Measurements from ENCODE around the gene SLC34A3.

Gene SLC34A3

DNA sequence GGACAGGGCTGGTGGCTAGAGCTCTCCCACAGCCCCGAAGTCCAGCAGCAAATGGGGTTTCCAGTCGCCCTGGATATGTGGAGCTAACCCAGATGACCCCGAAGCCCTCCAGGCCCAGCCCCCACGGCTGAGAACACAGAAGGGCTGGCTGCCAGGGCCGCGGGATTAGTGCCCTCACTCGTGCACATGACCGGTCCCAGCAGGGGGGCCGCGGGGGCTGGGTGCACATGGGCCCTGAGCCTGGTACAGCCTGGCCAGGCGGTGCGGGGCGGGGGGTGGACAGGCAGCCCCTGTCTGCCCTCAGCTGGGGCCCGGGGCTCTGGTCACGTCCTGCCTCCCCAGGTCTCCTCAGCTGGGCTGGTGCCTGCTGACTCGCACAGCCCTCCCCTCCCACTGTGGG, 36.3 kb upstream of the SLC34A3 start:
- TF ChIP-seq POU2F2 (IDR thresholded peaks at IDR 0.05; ENCODE audit: low read depth, low read length) = no peak
- TF ChIP-seq SPI1 (IDR thresholded peaks at IDR 0.05; ENCODE audit: low read depth, low read length) = no peak
- TF ChIP-seq POLR2AphosphoS5 (IDR thresholded peaks at IDR 0.05; ENCODE audit: low read depth, low read length) = no peak
- TF ChIP-seq PAX5 (IDR thresholded peaks at IDR 0.05; ENCODE audit: insufficient read depth, low read length, severe bottlenecking) = no peak
- no peak for TF ChIP-seq POLR2A (IDR thresholded peaks at IDR 0.05; ENCODE audit: low read depth, low read length)
- TF ChIP-seq TAF1 (IDR thresholded peaks at IDR 0.05; ENCODE audit: low read depth, low read length) = no peak
- DNase-seq (ENCODE audit: insufficient read length, low spot score) (no peak), FAIRE-seq (no peak)

DNA sequence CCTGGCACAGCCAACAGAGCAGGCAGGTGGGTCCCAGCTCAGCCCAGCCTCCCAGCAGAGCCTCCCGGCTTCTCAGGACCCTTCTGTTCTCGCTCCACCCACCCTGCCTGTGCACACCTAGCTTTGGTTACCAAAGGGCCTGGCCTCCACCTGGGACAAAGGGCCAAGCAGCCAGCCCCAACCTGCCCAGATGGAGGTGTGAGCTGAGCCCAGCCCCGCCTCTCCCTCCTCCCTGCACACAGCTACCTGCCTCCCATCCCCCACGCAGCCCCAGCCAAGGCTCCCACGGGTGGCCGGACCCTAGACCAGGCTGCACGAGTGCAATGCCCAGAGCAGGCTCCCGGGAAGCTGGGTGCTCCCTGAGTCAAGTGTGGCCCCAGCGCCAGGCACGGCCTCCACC, 35.8 kb upstream of the SLC34A3 start:
- TF ChIP-seq SPI1 (IDR thresholded peaks at IDR 0.05; ENCODE audit: low read depth, low read length) = no peak
- TF ChIP-seq POLR2AphosphoS5 (IDR thresholded peaks at IDR 0.05; ENCODE audit: low read depth, low read length) = no peak
- no peak for TF ChIP-seq PAX5 (IDR thresholded peaks at IDR 0.05; ENCODE audit: insufficient read depth, low read length, severe bottlenecking)
- no peak for TF ChIP-seq POLR2A (IDR thresholded peaks at IDR 0.05; ENCODE audit: low read depth, low read length)
- no peak for TF ChIP-seq POU2F2 (IDR thresholded peaks at IDR 0.05; ENCODE audit: low read depth, low read length)
- no peak for TF ChIP-seq TAF1 (IDR thresholded peaks at IDR 0.05; ENCODE audit: low read depth, low read length)
- no peak for FAIRE-seq
- DNase-seq (ENCODE audit: insufficient read length, low spot score) = no peak

DNA sequence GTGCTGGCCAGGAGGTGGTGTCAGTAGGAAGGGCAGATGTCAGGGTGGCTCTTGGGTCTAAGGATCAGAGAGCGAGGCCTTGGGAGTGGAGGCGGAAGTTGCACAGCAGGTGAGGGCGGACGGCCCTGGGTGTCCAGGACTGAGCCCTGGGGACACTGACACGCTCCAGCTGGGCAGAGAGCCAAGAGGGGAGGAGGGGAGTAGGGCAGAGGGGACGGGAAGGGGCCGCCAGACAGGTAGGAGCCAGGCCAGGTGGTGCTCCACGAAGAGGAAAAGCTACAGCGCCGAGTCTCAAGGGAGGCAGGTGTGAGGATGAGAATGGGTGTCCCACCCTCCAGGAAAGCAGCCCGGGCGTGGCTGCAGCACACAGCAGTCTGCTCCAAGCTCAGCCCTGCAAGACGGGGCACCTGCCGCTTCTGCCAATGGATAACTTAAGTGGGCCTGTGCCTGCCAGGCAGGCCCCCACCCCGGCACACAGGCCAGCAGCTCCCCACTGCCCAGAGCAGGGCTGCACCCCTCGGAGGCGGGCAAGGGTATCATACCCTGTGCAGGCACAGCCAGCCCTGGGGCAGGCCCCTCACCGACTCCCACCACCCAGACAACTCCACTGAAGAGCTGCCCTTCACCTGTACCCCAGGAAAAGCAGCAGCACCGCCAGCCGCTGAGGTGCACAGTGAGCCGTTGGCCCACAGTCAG, 35.0 kb upstream of the SLC34A3 start:
- FAIRE-seq (no peak), DNase-seq (ENCODE audit: insufficient read length, low spot score) (no peak)
- TF ChIP-seq POLR2A (IDR thresholded peaks at IDR 0.05; ENCODE audit: low read depth, low read length) = no peak
- TF ChIP-seq POU2F2 (IDR thresholded peaks at IDR 0.05; ENCODE audit: low read depth, low read length) = no peak
- no peak for TF ChIP-seq TAF1 (IDR thresholded peaks at IDR 0.05; ENCODE audit: low read depth, low read length)
- no peak for TF ChIP-seq SPI1 (IDR thresholded peaks at IDR 0.05; ENCODE audit: low read depth, low read length)
- no peak for TF ChIP-seq PAX5 (IDR thresholded peaks at IDR 0.05; ENCODE audit: insufficient read depth, low read length, severe bottlenecking)
- no peak for TF ChIP-seq POLR2AphosphoS5 (IDR thresholded peaks at IDR 0.05; ENCODE audit: low read depth, low read length)

DNA sequence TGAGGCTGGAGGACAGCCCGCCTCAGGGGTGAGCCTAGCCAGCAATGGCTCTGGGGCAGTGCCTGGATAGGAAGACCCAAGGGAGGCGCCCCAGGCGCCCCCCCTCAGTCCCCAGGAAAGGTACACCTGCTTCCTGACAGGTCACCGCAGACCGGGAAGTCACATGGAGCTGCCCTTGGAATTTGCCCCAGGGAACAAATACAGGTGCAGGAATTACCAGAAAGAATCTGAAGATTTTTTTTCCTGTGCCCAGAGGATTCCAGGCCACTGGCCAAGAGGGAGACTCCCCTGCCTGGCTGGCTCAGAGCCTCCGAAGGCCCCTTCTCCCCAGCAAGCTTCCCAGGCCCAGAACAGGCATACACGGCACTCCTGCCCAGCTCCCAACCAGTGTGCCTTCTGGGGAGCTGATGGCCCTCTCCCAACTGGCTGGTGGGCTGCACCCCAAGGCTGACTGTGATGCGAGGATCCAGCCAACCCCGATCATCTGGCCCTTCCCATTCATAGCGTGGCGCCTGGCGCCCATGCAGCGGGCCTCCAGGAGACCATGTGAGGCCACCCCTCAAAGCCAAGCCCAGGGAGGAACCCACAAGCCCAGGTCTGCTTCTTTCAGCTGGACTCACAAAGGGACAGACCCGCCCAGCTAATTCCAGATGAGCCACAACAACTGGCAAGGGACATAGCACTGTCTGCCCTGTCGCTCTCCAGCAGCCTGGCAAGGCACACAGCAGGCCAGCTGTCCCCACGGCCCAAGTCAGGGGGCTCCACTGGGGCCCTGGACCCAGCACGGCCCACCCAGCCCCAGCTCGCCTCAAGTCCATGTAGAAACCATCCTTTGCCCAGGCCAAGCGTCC, 32.4 kb upstream of the SLC34A3 start:
- no peak for FAIRE-seq
- TF ChIP-seq POU2F2 (IDR thresholded peaks at IDR 0.05; ENCODE audit: low read depth, low read length) = no peak
- no peak for TF ChIP-seq POLR2AphosphoS5 (IDR thresholded peaks at IDR 0.05; ENCODE audit: low read depth, low read length)
- TF ChIP-seq SPI1 (IDR thresholded peaks at IDR 0.05; ENCODE audit: low read depth, low read length) = no peak
- TF ChIP-seq TAF1 (IDR thresholded peaks at IDR 0.05; ENCODE audit: low read depth, low read length) = no peak
- DNase-seq (ENCODE audit: insufficient read length, low spot score) = no peak

DNA sequence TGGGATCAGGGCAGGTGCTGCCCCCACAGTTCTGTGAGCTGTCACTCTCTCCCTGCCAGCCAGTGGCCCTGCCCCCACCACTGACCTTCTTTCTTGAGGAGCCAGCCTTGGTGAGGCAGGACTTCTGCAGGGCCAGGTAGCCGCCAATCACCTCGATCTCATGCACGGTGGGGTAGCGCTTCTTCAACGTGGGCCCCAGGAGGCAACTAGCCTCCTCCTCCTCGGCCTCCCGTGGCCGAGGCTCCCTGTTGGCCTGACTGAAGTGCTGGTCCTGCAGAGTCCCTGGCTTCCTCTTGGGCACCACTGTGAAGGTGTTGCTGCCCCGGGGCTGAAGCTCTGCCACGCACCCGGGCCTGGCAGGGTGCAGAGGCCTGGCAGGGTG, 31.8 kb upstream of the SLC34A3 start:
- no peak for FAIRE-seq
- TF ChIP-seq POLR2AphosphoS5 (IDR thresholded peaks at IDR 0.05; ENCODE audit: low read depth, low read length) (no peak), POLR2A (IDR thresholded peaks at IDR 0.05; ENCODE audit: low read depth, low read length) (no peak), PAX5 (IDR thresholded peaks at IDR 0.05; ENCODE audit: insufficient read depth, low read length, severe bottlenecking) (no peak), TAF1 (IDR thresholded peaks at IDR 0.05; ENCODE audit: low read depth, low read length) (no peak), POU2F2 (IDR thresholded peaks at IDR 0.05; ENCODE audit: low read depth, low read length) (no peak), SPI1 (IDR thresholded peaks at IDR 0.05; ENCODE audit: low read depth, low read length) (no peak)
- no peak for DNase-seq (ENCODE audit: insufficient read length, low spot score)

DNA sequence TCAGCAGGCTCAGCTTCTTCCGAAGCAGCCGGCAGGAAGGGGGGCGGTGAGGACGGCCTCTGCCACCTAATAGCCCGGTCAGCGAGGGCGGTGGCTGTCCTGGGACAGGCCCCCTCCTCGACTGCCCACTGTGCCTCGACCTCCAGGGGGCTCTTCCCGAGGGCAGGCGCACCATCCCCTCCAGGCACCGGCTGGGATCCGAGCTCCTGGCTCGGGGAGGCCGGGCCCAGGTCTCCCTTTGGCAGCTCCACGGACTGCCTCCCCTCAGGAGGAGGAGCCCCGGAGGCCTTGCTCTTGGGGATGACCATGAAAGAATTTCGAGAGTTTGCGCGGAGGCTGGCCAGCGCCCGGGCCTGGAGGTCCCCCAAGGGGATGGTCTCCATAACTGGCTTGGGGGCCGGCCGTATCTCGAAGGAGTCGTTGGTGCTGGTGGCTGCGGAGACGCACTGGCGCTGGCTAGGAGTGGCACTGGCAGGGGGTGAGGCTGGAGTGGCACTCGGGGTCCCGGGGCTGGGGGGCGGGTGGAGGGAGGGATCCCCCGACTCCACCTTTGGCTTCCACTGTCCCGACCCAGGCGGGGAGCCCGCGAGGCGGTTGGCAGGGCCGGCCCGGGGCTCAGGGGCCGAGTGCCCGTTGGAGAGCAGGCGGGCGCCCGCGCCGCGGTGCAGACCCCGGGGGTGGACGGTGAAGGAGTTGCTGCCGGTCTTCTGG, 31.1 kb upstream of the SLC34A3 start:
- FAIRE-seq = no peak
- TF ChIP-seq POLR2A (IDR thresholded peaks at IDR 0.05; ENCODE audit: low read depth, low read length) (no peak), PAX5 (IDR thresholded peaks at IDR 0.05; ENCODE audit: insufficient read depth, low read length, severe bottlenecking) (no peak), POLR2AphosphoS5 (IDR thresholded peaks at IDR 0.05; ENCODE audit: low read depth, low read length) (no peak), POU2F2 (IDR thresholded peaks at IDR 0.05; ENCODE audit: low read depth, low read length) (no peak), TAF1 (IDR thresholded peaks at IDR 0.05; ENCODE audit: low read depth, low read length) (no peak), SPI1 (IDR thresholded peaks at IDR 0.05; ENCODE audit: low read depth, low read length) (no peak)
- DNase-seq (ENCODE audit: insufficient read length, low spot score) = no peak

DNA sequence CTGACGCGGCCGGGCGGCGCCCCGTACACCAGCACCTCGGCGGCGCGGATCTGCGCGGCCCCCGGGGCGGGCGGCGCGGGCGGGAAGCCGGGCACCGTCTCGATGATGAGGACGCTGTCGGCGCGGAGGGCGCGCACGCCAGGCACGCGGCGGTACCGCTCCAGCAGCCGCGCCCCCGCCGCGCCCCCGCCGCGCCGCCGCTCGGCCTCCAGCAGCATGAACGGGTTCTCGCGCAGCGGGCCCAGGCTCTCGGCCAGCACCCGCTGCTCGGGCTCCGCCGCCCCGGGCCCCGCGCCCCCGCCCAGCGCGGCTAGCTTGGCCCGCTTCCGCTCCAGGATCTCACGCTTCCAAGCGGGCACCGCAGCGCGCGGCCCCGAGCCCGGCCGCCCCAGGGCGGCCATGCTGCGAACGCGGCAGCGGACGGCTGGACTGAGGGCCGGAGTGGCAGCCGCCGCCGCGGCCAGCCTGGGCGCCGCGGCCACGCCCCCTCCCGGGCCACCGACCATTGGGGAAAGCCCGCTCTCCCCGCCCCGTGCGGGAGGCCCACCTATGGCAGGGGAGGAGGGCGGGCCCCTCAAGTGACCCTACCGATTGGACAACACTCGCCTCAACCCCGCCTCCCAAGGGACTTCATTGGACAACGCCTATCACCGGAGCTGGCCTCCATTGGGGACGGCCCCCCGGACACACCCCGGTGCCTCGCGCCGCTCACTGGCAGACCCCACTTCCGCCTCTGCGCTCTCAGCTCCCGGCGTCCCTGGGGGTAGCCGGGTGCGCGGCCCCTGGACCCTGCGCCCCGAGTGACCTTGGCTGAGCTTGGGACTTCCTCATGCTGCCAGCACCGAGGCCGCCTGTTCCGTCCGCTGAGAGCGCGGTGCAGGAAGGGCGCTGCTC, 30.1 kb upstream of the SLC34A3 start, which contains the start of gene TPRN:
TPRN (minus strand) TSS at position 431 of the 894 bp plus-strand sequence; CDS start at position 401, 30 bp downstream.
- TF ChIP-seq PAX5 (IDR thresholded peaks at IDR 0.05; ENCODE audit: insufficient read depth, low read length, severe bottlenecking) = peak; percentile 91
- TF ChIP-seq SPI1 (IDR thresholded peaks at IDR 0.05; ENCODE audit: low read depth, low read length) = peak; percentile 63
- TF ChIP-seq POLR2A (IDR thresholded peaks at IDR 0.05; ENCODE audit: low read depth, low read length) = peak; percentile 80
- TF ChIP-seq POU2F2 (IDR thresholded peaks at IDR 0.05; ENCODE audit: low read depth, low read length) = no peak
- TF ChIP-seq POLR2AphosphoS5 (IDR thresholded peaks at IDR 0.05; ENCODE audit: low read depth, low read length) = peak; percentile 70; the same call in 1 of the 2 replicates
- TF ChIP-seq TAF1 (IDR thresholded peaks at IDR 0.05; ENCODE audit: low read depth, low read length) = peak; percentile 88
- peak; percentile 100 for DNase-seq (ENCODE audit: insufficient read length, low spot score)
- peak; percentile 99 for FAIRE-seq

DNA sequence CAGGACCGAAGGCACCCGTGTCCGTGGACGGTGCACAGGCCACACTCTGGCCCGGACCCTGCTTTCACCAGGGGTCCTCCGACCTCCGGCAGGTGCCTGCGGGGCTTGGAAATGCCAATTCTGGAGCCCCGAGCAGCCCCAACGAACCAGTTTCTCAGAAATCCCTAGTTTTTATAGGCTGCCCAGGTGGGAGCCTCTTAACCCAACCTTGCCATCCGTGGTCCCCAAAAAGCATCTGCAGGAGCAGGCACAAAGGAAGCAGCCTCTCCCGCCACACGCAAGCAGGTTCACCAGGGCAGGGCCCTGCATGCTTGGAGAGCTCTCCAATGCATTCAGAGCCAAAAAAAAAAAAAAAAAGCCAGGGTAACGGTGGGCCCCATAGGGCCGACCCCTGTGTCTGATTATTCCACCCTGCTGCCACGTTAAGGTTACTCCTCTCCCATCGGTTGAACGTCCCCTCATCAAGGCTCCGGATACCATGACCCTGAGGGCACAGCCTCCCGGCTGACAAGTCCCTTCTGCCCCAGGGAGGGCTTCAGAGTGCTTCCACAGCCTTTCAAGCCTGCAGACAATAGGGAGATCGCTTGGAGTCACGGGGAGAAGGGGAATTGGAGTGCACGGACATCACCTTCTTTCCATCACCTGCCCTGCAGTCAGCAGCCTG, 29.4 kb upstream of the SLC34A3 start:
- FAIRE-seq (no peak), DNase-seq (ENCODE audit: insufficient read length, low spot score) (no peak)
- TF ChIP-seq POU2F2 (IDR thresholded peaks at IDR 0.05; ENCODE audit: low read depth, low read length) (0 out of 2 replicates have a peak, but pooled peaks have one; percentile 9), POLR2AphosphoS5 (IDR thresholded peaks at IDR 0.05; ENCODE audit: low read depth, low read length) (no peak), POLR2A (IDR thresholded peaks at IDR 0.05; ENCODE audit: low read depth, low read length) (peak; percentile 30; the same call in 1 of the 2 replicates), SPI1 (IDR thresholded peaks at IDR 0.05; ENCODE audit: low read depth, low read length) (no peak), TAF1 (IDR thresholded peaks at IDR 0.05; ENCODE audit: low read depth, low read length) (no peak)

Data from GM12891 (cell line).